Natural killer cell (primary cell): ENCODE results near the gene TLE1. TPM values are rescaled to one million over a fixed set of nuclear protein-coding genes. Genes with fewer than 3 reads are reported as not detected.

Source experiments
- ATAC-seq, 3 donors: fragments of 150-1000 bp in 2 of 3; fragments of 200-7000 bp in 1 of 3; cut with Tn5 transposase; 1 replicate in 1 of 3; 2 replicates in 2 of 3; pipeline ENCODE4 v1.10.0; 2021; ENCODE audit warnings: mild to moderate bottlenecking in 2 of 3, moderate library complexity in 2 of 3
- DNase-seq, 2 donors: peaks; one replicate each; pipeline versions ENCODE4 v3.0.0 to v3.0.0-alpha.2; 2013 to 2021; ENCODE audit warnings: mixed read lengths in 1 of 2
- H3K27ac ChIP-seq: one replicate; pipeline ENCODE4 v1.5.1; 2013; ENCODE audit warnings: mild to moderate bottlenecking, low read length
- H3K27me3 ChIP-seq: one replicate; pipeline ENCODE4 v1.6.1; 2013; ENCODE audit warnings: low read length; ENCODE audit not compliant: control insufficient read depth, insufficient read depth
- H3K36me3 ChIP-seq: one replicate; pipeline ENCODE4 v1.6.1; 2013; ENCODE audit warnings: low read length; ENCODE audit not compliant: control insufficient read depth, insufficient read depth
- H3K4me1 ChIP-seq: one replicate; pipeline ENCODE4 v1.6.1; 2013; ENCODE audit warnings: low read length; ENCODE audit not compliant: control insufficient read depth, insufficient read depth
- H3K4me3 ChIP-seq: one replicate; pipeline ENCODE4 v1.5.1; 2013; ENCODE audit warnings: low read length
- H3K9me3 ChIP-seq: one replicate; pipeline ENCODE4 v1.6.1; 2013; ENCODE audit warnings: low read length; ENCODE audit not compliant: control insufficient read depth, insufficient read depth
- H3K27ac Mint-ChIP-seq, 2 donors: one replicate each; pipeline ENCODE4 v1.8.0; 2022; ENCODE audit warnings: mild to moderate bottlenecking in 2 of 2, mixed read lengths in 2 of 2, moderate library complexity in 1 of 2
- H3K27me3 Mint-ChIP-seq, 2 donors: one replicate each; pipeline ENCODE4 v1.8.0; 2022; ENCODE audit warnings: low read depth in 2 of 2, mixed read lengths in 2 of 2
- H3K36me3 Mint-ChIP-seq: one replicate; pipeline ENCODE4 v1.8.0; 2022; ENCODE audit warnings: mixed read lengths
- H3K4me1 Mint-ChIP-seq, 2 donors: one replicate each; pipeline ENCODE4 v1.8.0; 2022; ENCODE audit warnings: mixed read lengths in 2 of 2
- H3K4me3 Mint-ChIP-seq: one replicate; pipeline ENCODE4 v1.8.0; 2022; ENCODE audit warnings: mild to moderate bottlenecking, moderate library complexity, mixed read lengths
- H3K9me3 Mint-ChIP-seq, 2 donors: one replicate each; pipeline ENCODE4 v1.8.0; 2022; ENCODE audit warnings: mixed read lengths in 2 of 2
- CTCF ChIP-seq: fragments of 200-600 bp; IDR thresholded peaks from one replicate; pipeline ENCODE4 v1.8.0; 2022; ENCODE audit warnings: antibody characterized with exemption
- WGBS: methylation state at CpG from one replicate; pipeline ENCODE4 v1.1.7; 2013; ENCODE audit warnings: missing lambda C conversion rate; ENCODE audit not compliant: insufficient coverage; 5-methylcytosine and 5-hydroxymethylcytosine counted together
- intact Hi-C: fragments of 100-400 bp; cut with micrococcal nuclease; formaldehyde crosslinking; loops from one replicate; pipeline ENCODE4 v1.14.2; 2022
- total RNA-seq, 4 donors: library from RNA; stranded (reverse); fragments of 120-200 nt in 1 of 4; gene quantifications; one replicate each; pipeline versions ENCODE4 v1.2.3 to v1.2.4, GENCODE V29; 2013 to 2022

Gene TLE1
- total RNA-seq, 3 donors from 2014 or later (not counting 1 experiment from before 2014, with no cell fraction given), result 38.8 to 58.9 (median 44.5) TPM

- no peaks in the 10 kb centered on the region for H3K27me3 Mint-ChIP-seq
- H3K4me3 Mint-ChIP-seq, result no peak overlapping the region
- intact Hi-C loops, result no loop called here
- no peak for ATAC-seq
- H3K27ac Mint-ChIP-seq, result no peak overlapping the region
- no peaks in the 10 kb centered on the region for H3K36me3 Mint-ChIP-seq
- H3K9me3 Mint-ChIP-seq, result no peaks in the 10 kb centered on the region
- H3K36me3 ChIP-seq, result peaks cover 5% of the 10 kb centered on the region
- no peaks in the 10 kb centered on the region for H3K9me3 ChIP-seq
- H3K4me1 Mint-ChIP-seq, result no peaks in the 10 kb centered on the region
- no peak for DNase-seq
- no peak overlapping the region for H3K27ac ChIP-seq
- TF ChIP-seq CTCF, result no peak
- no peaks in the 10 kb centered on the region for H3K27me3 ChIP-seq
- H3K4me3 ChIP-seq, result no peak overlapping the region
- H3K4me1 ChIP-seq, result no peaks in the 10 kb centered on the region
Measured at GRCh38 chr9:81578606-81579005, 110.7 kb downstream of the TLE1 start.

- H3K9me3 ChIP-seq, result no peaks in the 10 kb centered on the region
- intact Hi-C loops, result no loop called here
- H3K27me3 Mint-ChIP-seq, result no peaks in the 10 kb centered on the region
- no peak overlapping the region for H3K4me3 ChIP-seq
- no peaks in the 10 kb centered on the region for H3K4me1 ChIP-seq
- H3K27ac ChIP-seq, result no peak overlapping the region
- no peaks in the 10 kb centered on the region for H3K4me1 Mint-ChIP-seq
- H3K9me3 Mint-ChIP-seq, result no peaks in the 10 kb centered on the region
- 48% methylated on average over 2 of the region's 2 CpGs for WGBS
- DNase-seq (no peak), ATAC-seq (no peak)
- no peaks in the 10 kb centered on the region for H3K27me3 ChIP-seq
- no peak for TF ChIP-seq CTCF
- no peaks in the 10 kb centered on the region for H3K36me3 ChIP-seq
- no peaks in the 10 kb centered on the region for H3K36me3 Mint-ChIP-seq
- no peak overlapping the region for H3K4me3 Mint-ChIP-seq
- no peak overlapping the region for H3K27ac Mint-ChIP-seq
Measured at GRCh38 chr9:81575956-81576355, 113.4 kb downstream of the TLE1 start.

GRCh38 chr9:81574405-81574804 lies 114.9 kb downstream of the TLE1 start:
- no peaks in the 10 kb centered on the region for H3K36me3 Mint-ChIP-seq
- no peaks in the 10 kb centered on the region for H3K27me3 Mint-ChIP-seq
- H3K27ac ChIP-seq, result no peak overlapping the region
- no peaks in the 10 kb centered on the region for H3K4me1 ChIP-seq
- no peaks in the 10 kb centered on the region for H3K4me1 Mint-ChIP-seq
- DNase-seq (no peak), ATAC-seq (no peak)
- H3K4me3 Mint-ChIP-seq, result no peak overlapping the region
- TF ChIP-seq CTCF, result no peak
- no peak overlapping the region for H3K4me3 ChIP-seq
- no CpG with 5 or more reads among the region's 2 CpGs for WGBS
- no peaks in the 10 kb centered on the region for H3K36me3 ChIP-seq
- H3K27ac Mint-ChIP-seq, result no peak overlapping the region
- H3K27me3 ChIP-seq, result no peaks in the 10 kb centered on the region
- intact Hi-C loops, result no loop called here
- no peaks in the 10 kb centered on the region for H3K9me3 Mint-ChIP-seq
- H3K9me3 ChIP-seq, result no peaks in the 10 kb centered on the region
